Activated naive CD4-positive, alpha-beta T cell treated with anti-CD3 and anti-CD28 coated beads for 36 hours (primary cell): Measurements from ENCODE around the gene TSSK2. TPM values are rescaled to one million over a fixed set of nuclear protein-coding genes. Genes with fewer than 3 reads are reported as not detected.

ENCODE experiments used
- CTCF ChIA-PET: fragments of 350-600 bp; sonication (Branson Sonifier 250); formaldehyde crosslinking; loops from one replicate; lab custom pipeline; 2021; ENCODE audit warnings: antibody characterized with exemption; lab: Charles Lee
- DNase-seq: peaks from one replicate; pipeline ENCODE4 v3.0.0-alpha.2; 2020
- H3K27ac Mint-ChIP-seq: one replicate; pipeline ENCODE4 v1.8.0; 2021; ENCODE audit warnings: mild to moderate bottlenecking, mixed read lengths
- H3K27me3 Mint-ChIP-seq: one replicate; pipeline ENCODE4 v1.8.0; 2021; ENCODE audit warnings: low read depth, mixed read lengths
- H3K36me3 Mint-ChIP-seq: one replicate; pipeline ENCODE4 v1.8.0; 2021; ENCODE audit warnings: low read depth, mixed read lengths
- H3K4me1 Mint-ChIP-seq: one replicate; pipeline ENCODE4 v1.8.0; 2021; ENCODE audit warnings: low read depth, mixed read lengths
- H3K4me3 Mint-ChIP-seq: one replicate; pipeline ENCODE4 v1.8.0; 2021; ENCODE audit warnings: mild to moderate bottlenecking, moderate library complexity, mixed read lengths
- H3K9me3 Mint-ChIP-seq: one replicate; pipeline ENCODE4 v1.8.0; 2021; ENCODE audit warnings: mixed read lengths
- intact Hi-C: fragments of 100-400 bp; cut with micrococcal nuclease; formaldehyde crosslinking; loops from one replicate; pipeline ENCODE4 v1.15.1; 2023
- total RNA-seq, 2 experiments: library from RNA; stranded (reverse); gene quantifications; one replicate each; pipeline ENCODE4 v1.2.3, GENCODE V29; 2021

Gene TSSK2
- total RNA-seq, 2 experiments from 2014 or later: not detected

DNA sequence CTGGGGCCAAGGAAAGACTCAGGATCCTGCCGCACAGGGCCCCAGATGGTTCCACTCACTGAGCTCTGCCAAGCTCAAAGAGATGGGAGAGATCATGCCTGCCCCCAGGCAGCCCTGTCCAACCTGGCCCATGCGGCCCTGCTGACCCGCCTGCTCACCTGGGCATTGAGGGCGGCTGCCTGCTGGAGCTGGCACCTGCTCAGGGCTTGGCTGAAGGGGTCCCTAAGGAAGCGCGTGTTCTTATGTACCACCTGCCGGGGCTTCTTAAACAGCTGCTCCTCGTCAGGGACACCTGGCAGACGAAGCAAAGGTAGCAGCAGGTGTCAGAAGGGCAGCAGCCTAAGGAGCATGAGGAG is 7.9 kb downstream of the TSSK2 start:
- no peak for DNase-seq
- H3K4me1 Mint-ChIP-seq: peaks cover 13% of the 10 kb centered on the region
- no peak overlapping the region for H3K4me3 Mint-ChIP-seq
- intact Hi-C loops: no loop called here
- CTCF ChIA-PET: no interaction called here
- no peak overlapping the region for H3K27ac Mint-ChIP-seq
- peaks cover 26% of the 10 kb centered on the region for H3K36me3 Mint-ChIP-seq
- H3K27me3 Mint-ChIP-seq: no peaks in the 10 kb centered on the region
- H3K9me3 Mint-ChIP-seq: no peaks in the 10 kb centered on the region

DNA sequence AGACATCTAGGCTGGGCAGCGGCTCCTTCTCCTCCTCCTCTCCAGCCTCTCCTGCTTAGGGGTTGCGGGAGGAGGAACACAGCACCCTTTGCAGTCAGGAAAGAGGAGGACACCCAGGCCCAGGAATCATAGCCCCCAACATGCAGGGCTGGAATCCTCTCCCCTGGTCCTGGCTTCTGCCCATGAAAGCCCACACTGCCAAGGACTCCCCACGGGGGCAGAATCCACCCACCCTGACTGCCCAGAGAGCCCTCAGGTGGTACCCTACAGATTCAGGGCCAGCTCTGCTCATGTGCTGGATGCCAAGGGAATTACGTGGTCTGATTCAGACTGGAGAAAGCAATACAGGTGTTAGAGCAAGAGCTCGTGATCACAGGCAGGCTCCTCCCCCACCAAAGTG is 8.9 kb downstream of the TSSK2 start:
- H3K27ac Mint-ChIP-seq: no peak overlapping the region
- H3K4me1 Mint-ChIP-seq: peaks cover 19% of the 10 kb centered on the region
- CTCF ChIA-PET: interaction anchor here (0.5 kb wide), 1 partner anchor 124 kb away, joined by 3 read pairs; no protein-coding TSS in a partner anchor
- H3K4me3 Mint-ChIP-seq: no peak overlapping the region
- no peaks in the 10 kb centered on the region for H3K27me3 Mint-ChIP-seq
- intact Hi-C loops: no loop called here
- DNase-seq: no peak
- no peaks in the 10 kb centered on the region for H3K9me3 Mint-ChIP-seq
- peaks cover 23% of the 10 kb centered on the region for H3K36me3 Mint-ChIP-seq

GRCh38 chr22:19142394-19142793 is 11.3 kb downstream of the TSSK2 start:
- Mint-ChIP-seq H3K36me3 (peaks cover 12% of the 10 kb centered on the region), H3K27me3 (peaks cover 2% of the 10 kb centered on the region), H3K27ac (no peak overlapping the region), H3K9me3 (no peaks in the 10 kb centered on the region), H3K4me3 (no peak overlapping the region), H3K4me1 (peaks cover 19% of the 10 kb centered on the region)
- CTCF ChIA-PET: no interaction called here
- DNase-seq: no peak
- intact Hi-C loops: no loop called here

GRCh38 chr22:19143212-19143611 is 12.1 kb downstream of the TSSK2 start:
- Mint-ChIP-seq H3K27me3 (peaks cover 9% of the 10 kb centered on the region), H3K4me1 (peaks cover 19% of the 10 kb centered on the region), H3K36me3 (peaks cover 12% of the 10 kb centered on the region), H3K27ac (no peak overlapping the region), H3K9me3 (no peaks in the 10 kb centered on the region), H3K4me3 (peak overlapping the region; percentile 99)
- DNase-seq: no peak
- intact Hi-C loops: no loop called here
- CTCF ChIA-PET: no interaction called here

DNA sequence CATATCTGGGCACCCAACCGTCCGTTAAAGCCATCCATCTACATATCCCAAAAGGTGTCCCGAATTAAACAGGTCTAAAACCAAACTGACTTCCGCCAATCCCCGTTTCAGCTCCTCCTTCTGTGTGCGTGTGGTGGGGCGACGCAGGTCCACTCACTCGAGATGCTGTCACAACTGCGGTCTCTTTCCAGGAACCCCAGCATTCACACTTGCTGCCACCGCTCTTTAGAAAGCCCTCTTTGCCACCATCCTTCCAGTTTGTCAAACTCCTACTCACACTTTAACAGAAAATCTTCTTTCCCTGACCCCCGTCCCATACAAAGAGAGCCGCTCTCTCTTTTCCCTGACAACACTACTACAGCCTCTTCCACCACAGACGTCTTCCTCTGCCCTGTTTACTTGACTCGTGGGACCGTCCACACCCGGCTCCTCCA is 12.9 kb downstream of the TSSK2 start:
- H3K27me3 Mint-ChIP-seq: peaks cover 13% of the 10 kb centered on the region
- peak; percentile 50 for DNase-seq
- peaks cover 19% of the 10 kb centered on the region for H3K4me1 Mint-ChIP-seq
- H3K27ac Mint-ChIP-seq: peak overlapping the region; percentile 91
- peak overlapping the region; percentile 99 for H3K4me3 Mint-ChIP-seq
- H3K36me3 Mint-ChIP-seq: peaks cover 10% of the 10 kb centered on the region
- intact Hi-C loops: loop anchor here (1.0 to 2.0 kb wide), 6 partner anchors 22 to 574 kb away; partner anchors contain the start of genes CDC45, DGCR2, SLC25A1 and UFD1
- no peaks in the 10 kb centered on the region for H3K9me3 Mint-ChIP-seq
- CTCF ChIA-PET: interaction anchor here (0.7 to 1.9 kb wide), 5 partner anchors 10 to 576 kb away, joined by 3 to 11 read pairs (median 3); no protein-coding TSS in a partner anchor

GRCh38 chr22:19146215-19146968 is 15.3 kb downstream of the TSSK2 start:
- H3K4me1 Mint-ChIP-seq: peaks cover 25% of the 10 kb centered on the region
- peaks cover 9% of the 10 kb centered on the region for H3K36me3 Mint-ChIP-seq
- peaks cover 24% of the 10 kb centered on the region for H3K27me3 Mint-ChIP-seq
- intact Hi-C loops: no loop called here
- no peak overlapping the region for H3K27ac Mint-ChIP-seq
- DNase-seq: no peak
- CTCF ChIA-PET: interaction anchor here (0.6 to 0.7 kb wide), 2 partner anchors 184 to 241 kb away, joined by 3 to 4 read pairs; no protein-coding TSS in a partner anchor
- no peak overlapping the region for H3K4me3 Mint-ChIP-seq
- H3K9me3 Mint-ChIP-seq: no peaks in the 10 kb centered on the region

DNA sequence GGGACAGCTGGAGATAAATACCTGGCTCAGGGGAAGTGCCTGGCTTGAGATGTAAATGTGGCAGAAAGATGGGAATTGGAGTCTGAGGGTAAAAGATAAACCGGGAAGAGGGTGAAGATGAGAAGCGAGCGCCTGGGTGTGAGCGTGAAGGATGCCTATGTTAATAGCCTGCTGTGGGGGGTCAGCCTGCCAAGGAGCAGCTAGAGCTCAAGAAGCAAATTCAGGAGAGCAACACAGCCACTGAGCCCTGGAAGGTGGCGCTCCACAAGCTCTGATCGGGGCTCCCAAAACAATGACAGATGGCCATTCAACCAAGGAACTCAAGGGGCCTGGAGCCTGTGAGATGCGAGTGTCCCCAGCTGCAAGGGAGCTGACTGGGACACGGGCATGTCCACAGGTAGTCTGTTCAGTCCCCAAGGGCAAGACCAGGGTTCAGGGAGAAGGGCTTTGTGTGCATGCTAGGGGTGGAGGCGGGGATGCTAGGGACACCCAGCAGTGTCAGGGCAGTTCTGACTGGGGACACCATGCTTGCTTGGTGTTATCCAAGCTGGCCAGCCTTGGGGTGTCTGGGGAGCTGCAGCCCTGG is 16.2 kb downstream of the TSSK2 start:
- CTCF ChIA-PET: interaction anchor here (0.5 to 0.6 kb wide), 2 partner anchors 71 to 361 kb away, joined by 3 to 5 read pairs; no protein-coding TSS in a partner anchor
- Mint-ChIP-seq H3K4me3 (no peak overlapping the region), H3K36me3 (peaks cover 7% of the 10 kb centered on the region), H3K4me1 (peaks cover 25% of the 10 kb centered on the region), H3K9me3 (no peaks in the 10 kb centered on the region), H3K27ac (no peak overlapping the region), H3K27me3 (peaks cover 31% of the 10 kb centered on the region)
- intact Hi-C loops: no loop called here
- DNase-seq: no peak

DNA sequence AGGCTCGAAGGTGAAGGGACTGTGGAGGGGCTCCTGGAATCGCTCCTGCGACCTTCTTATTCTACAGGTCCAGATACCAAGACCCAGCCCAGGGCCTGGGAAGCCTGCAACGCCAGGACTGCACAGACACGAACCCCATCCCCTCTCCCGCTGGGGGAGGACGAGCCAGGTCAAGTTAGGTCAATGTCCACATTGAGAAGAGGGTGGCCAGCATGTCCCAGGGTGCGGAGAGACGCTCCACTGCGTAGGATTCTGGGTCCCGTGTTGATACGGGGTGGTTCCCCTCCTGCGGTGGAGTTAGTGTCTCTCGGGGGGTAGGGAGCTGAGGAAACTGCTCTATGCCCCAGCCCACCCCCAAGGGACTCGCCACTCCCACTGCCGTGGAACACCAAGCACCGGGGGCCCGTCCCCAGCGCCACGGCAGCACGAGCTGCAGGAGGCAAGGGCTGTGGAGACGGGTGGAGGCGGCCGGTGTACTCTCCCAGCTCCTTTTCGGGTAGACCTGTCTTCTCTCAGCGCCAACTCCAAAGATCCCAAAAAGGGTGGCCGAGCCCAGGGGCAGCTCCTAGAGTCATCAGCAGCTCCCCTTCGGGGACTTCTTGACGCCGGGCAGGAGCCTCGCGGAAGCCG is 17.4 kb downstream of the TSSK2 start:
- Mint-ChIP-seq H3K27ac (no peak overlapping the region), H3K9me3 (no peaks in the 10 kb centered on the region), H3K4me1 (peaks cover 17% of the 10 kb centered on the region), H3K4me3 (no peak overlapping the region), H3K27me3 (peaks cover 38% of the 10 kb centered on the region), H3K36me3 (peaks cover 7% of the 10 kb centered on the region)
- intact Hi-C loops: no loop called here
- DNase-seq: no peak
- CTCF ChIA-PET: no interaction called here

- H3K27ac Mint-ChIP-seq: no peak overlapping the region
- peak; percentile 42 for DNase-seq
- H3K36me3 Mint-ChIP-seq: peaks cover 7% of the 10 kb centered on the region
- peaks cover 43% of the 10 kb centered on the region for H3K27me3 Mint-ChIP-seq
- H3K4me3 Mint-ChIP-seq: peak overlapping the region; percentile 52
- no peaks in the 10 kb centered on the region for H3K9me3 Mint-ChIP-seq
- intact Hi-C loops: no loop called here
- H3K4me1 Mint-ChIP-seq: peaks cover 11% of the 10 kb centered on the region
- CTCF ChIA-PET: no interaction called here
These were observed 18.2 kb downstream of the TSSK2 start for GRCh38 chr22:19149047-19149883.

- no peak for DNase-seq
- peaks cover 9% of the 10 kb centered on the region for H3K4me1 Mint-ChIP-seq
- H3K9me3 Mint-ChIP-seq: no peaks in the 10 kb centered on the region
- intact Hi-C loops: no loop called here
- peak within 1 kb of the TSS; percentile 63 for H3K4me3 Mint-ChIP-seq
- CTCF ChIA-PET: no interaction called here
- H3K27ac Mint-ChIP-seq: no peak within 1 kb of the TSS
- H3K36me3 Mint-ChIP-seq: peaks cover 6% of the 10 kb centered on the region
- H3K27me3 Mint-ChIP-seq: peaks cover 48% of the 10 kb centered on the region
These were observed 18.9 kb downstream of the TSSK2 start, which contains the start of gene GSC2 for GRCh38 chr22:19149991-19150390. Gene GSC2 (minus strand): TSS chr22:19150292. CDS start chr22:19150283, 9 bp downstream.

DNA sequence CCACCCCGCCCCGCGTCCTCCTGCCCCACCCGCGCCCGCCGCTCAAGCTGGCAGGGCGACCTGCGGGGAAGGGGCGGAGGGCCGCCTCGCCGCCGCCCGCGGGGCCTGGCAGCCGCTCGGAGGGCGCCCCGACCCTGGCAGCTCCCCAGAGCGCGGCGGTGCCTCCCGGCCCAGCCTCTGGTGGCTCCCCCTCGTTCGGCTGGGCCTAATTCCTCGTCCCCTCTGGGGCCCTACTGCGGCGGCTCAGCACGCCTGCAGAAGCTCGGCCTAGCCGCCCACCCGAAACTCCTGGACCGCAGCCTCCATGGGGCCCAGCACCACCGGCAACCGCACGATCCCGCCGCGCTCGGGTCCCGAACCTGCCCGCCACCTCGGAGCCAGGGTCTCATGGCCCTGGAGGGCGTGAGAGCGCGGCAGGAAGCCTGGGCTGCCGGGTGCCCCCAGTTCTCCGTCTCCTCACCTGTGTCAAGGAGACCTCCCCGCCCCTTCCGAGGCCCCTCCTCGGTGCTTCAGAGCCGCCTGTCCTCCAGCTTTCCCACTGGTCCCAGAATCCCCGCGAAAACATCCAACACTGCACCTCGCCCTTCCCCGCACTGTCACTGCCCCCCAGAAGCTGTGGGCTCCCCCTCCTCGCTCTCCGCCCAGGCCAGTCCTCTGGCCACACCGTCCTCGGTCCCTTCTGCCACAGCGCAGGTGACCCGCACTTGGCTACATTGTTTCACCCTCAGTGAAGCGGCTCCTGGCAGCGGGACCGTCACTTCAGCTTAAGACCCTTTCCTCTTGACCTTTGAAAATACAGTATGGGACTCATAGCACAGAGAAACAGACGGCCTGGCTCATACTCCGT is 19.6 kb downstream of the TSSK2 start:
- Mint-ChIP-seq H3K4me1 (peaks cover 9% of the 10 kb centered on the region), H3K4me3 (peak overlapping the region; percentile 63), H3K9me3 (no peaks in the 10 kb centered on the region), H3K36me3 (peaks cover 6% of the 10 kb centered on the region), H3K27me3 (peaks cover 48% of the 10 kb centered on the region), H3K27ac (no peak overlapping the region)
- DNase-seq: no peak
- intact Hi-C loops: no loop called here
- CTCF ChIA-PET: no interaction called here
